Measurements from ENCODE around the gene TNFRSF9. TPM values are rescaled to one million over a fixed set of nuclear protein-coding genes. Genes with fewer than 3 reads are reported as not detected.
A peak's percentile ranks its signal among the peaks of the same experiment; 100 is the strongest.

TNFRSF9 gene
- total and polyA plus RNA-seq, 2 donors (not counting 3 experiments of a cell fraction or from before 2014, with no cell fraction given), result 0.15 to 0.22 TPM

- no peak overlapping the region for H3K4me3 ChIP-seq (replicated peaks in 1 of 3; ENCODE audit: insufficient read depth in 1 of 3, low read depth in 1 of 3, low read length in 3 of 3)
- no peak for DNase-seq (ENCODE audit: low read depth, low spot score)
- no TSS peak for BruUV-seq (replicated peaks)
- ChIA-PET POLR2A (no interaction called here), CTCF (no interaction called here)
- TF ChIP-seq POLR2A (IDR thresholded peaks at IDR 0.05; ENCODE audit: low read depth, low read length), result no peak
- no peak for TF ChIP-seq MAX (IDR thresholded peaks at IDR 0.05; ENCODE audit: insufficient read depth, insufficient read length)
- no peak for TF ChIP-seq JUN (IDR thresholded peaks at IDR 0.05; ENCODE audit: borderline replicate concordance, insufficient read depth, insufficient read length, low read depth)
- no peak for TF ChIP-seq CTCF (IDR thresholded peaks at IDR 0.05; ENCODE audit: extremely low read depth in 1 of 2, insufficient read depth in 1 of 2, low read depth in 1 of 2, low read length in 2 of 2)
- no peak for TF ChIP-seq EZH2 (IDR thresholded peaks at IDR 0.05; ENCODE audit: borderline replicate concordance, low read depth, low read length, severe bottlenecking)
- no peak for TF ChIP-seq GATA2 (IDR thresholded peaks at IDR 0.05; ENCODE audit: insufficient read depth, insufficient read length, low read depth, low read length)
- no peak overlapping the region for H3K4me2 ChIP-seq (ENCODE audit: insufficient read depth, low read length)
- H3K79me2 ChIP-seq (ENCODE audit: control insufficient read depth, insufficient read depth, low read length), result no peaks in the 10 kb centered on the region
- dilution Hi-C loops (cut with MboI; ENCODE audit: extremely low pct_ligation_motif_present, low sequenced_read_pairs), result no loop called here
- no peaks in the 10 kb centered on the region for H3K9me1 ChIP-seq (replicated peaks; ENCODE audit: control insufficient read depth, extremely low read depth, insufficient read depth, low read length)
- FAIRE-seq, result peak; percentile 49
- intact Hi-C loops (cut with micrococcal nuclease), result loop anchor here (1.0 kb wide), 1 partner anchor 46 kb away; no protein-coding TSS in a partner anchor
- no peaks in the 10 kb centered on the region for H4K20me1 ChIP-seq (replicated peaks; ENCODE audit: control insufficient read depth, extremely low read depth, insufficient read depth, low read length)
- no peak overlapping the region for H3K9ac ChIP-seq (replicated peaks; ENCODE audit: extremely low read depth, insufficient read depth, low read length)
- peaks cover 8% of the 10 kb centered on the region for H3K4me1 ChIP-seq (ENCODE audit: control insufficient read depth, extremely low read depth, insufficient read depth, low read length)
- no peak overlapping the region for H3K27ac ChIP-seq (ENCODE audit: insufficient read depth, low read depth, low read length)
- no peaks in the 10 kb centered on the region for H3K9me3 ChIP-seq (replicated peaks; ENCODE audit: control insufficient read depth, insufficient read depth, low read length)
- H3K27me3 ChIP-seq (ENCODE audit: control insufficient read depth in 2 of 2, insufficient read depth in 2 of 2, low read length in 2 of 2), result no peaks in the 10 kb centered on the region
- H2AFZ ChIP-seq (ENCODE audit: low read depth, low read length), result no peak overlapping the region
- no peaks in the 10 kb centered on the region for H3K36me3 ChIP-seq (ENCODE audit: control insufficient read depth in 2 of 2, extremely low read depth in 1 of 2, insufficient read depth in 2 of 2, low read length in 2 of 2)
Measured at GRCh38 chr1:7948960-7949359, 8.3 kb upstream of the TNFRSF9 start.
